PFSK-1 (cell line): ENCODE results near the gene SLC12A3.

Source experiments
- FOXP2 ChIP-seq: optimal IDR thresholded peaks from 2 replicates; pipeline ENCODE3; 2011; ENCODE audit warnings: borderline replicate concordance, control low read depth, inconsistent platforms; ENCODE audit not compliant: insufficient read depth; ENCODE audit errors: extremely low read length, extremely low read depth
- POLR2AphosphoS5 ChIP-seq: IDR thresholded peaks from 2 replicates; pipeline ENCODE4 v1.6.1; 2012; ENCODE audit warnings: low read depth, mild to moderate bottlenecking, control low read depth, low read length, moderate library complexity
- REST ChIP-seq, 2 experiments: IDR thresholded peaks; 2 replicates each; pipeline versions ENCODE4 v1.6.1 to v1.8.0; 2011 to 2012; ENCODE audit warnings: low read depth in 2 of 2, low read length in 2 of 2, control low read depth in 1 of 2, inconsistent platforms in 1 of 2, mild to moderate bottlenecking in 1 of 2, moderate library complexity in 1 of 2; ENCODE audit not compliant: insufficient read depth in 1 of 2
- SIN3A ChIP-seq: IDR thresholded peaks from 2 replicates; pipeline ENCODE4 v1.6.1; 2012; ENCODE audit warnings: mild to moderate bottlenecking, low read length, moderate library complexity, borderline replicate concordance; ENCODE audit not compliant: insufficient read depth
- TAF1 ChIP-seq: IDR thresholded peaks from 2 replicates; pipeline ENCODE4 v1.6.1; 2012; ENCODE audit warnings: low read length, control low read depth, borderline replicate concordance; ENCODE audit not compliant: insufficient read depth

- TF ChIP-seq POLR2AphosphoS5 (no peak), SIN3A (no peak), TAF1 (no peak), REST (IDR thresholded peaks at IDR 0.05; ENCODE audit: insufficient read depth in 1 of 2, low read depth in 2 of 2, low read length in 2 of 2) (no peak), FOXP2 (no peak)
Measured at GRCh38 chr16:56936950-56937349, 71.9 kb downstream of the SLC12A3 start.
